GM21360 (cell line): Measurements from ENCODE around the gene MRAS.
"Not testable (repeated sequence)": the region's sequence is repeated elsewhere in the genome, so short reads cannot be mapped to it uniquely, and the experiment has no call there.

ENCODE experiments used
- ATAC-seq: cut with Tn5 transposase; IDR thresholded peaks from one replicate; pipeline ENCODE4 v1.9.1; 2021; ENCODE audit warnings: mild to moderate bottlenecking, moderate library complexity; ENCODE audit not compliant: unreplicated experiment

MRAS gene

GRCh38 chr3:138442433-138442832, 94.1 kb downstream of the MRAS start:
- ATAC-seq = no peak

- ATAC-seq = no peak
These were observed 94.7 kb downstream of the MRAS start for GRCh38 chr3:138443091-138443490.

- ATAC-seq = no peak
These were observed 95.4 kb downstream of the MRAS start for GRCh38 chr3:138443521-138444503.

- ATAC-seq = no peak
These were observed 96.9 kb downstream of the MRAS start for GRCh38 chr3:138445236-138445635.

- no peak for ATAC-seq
These were observed 97.3 kb downstream of the MRAS start for GRCh38 chr3:138445654-138446053.

GRCh38 chr3:138448631-138449030, 100.3 kb downstream of the MRAS start:
- ATAC-seq = no peak

- no peak for ATAC-seq
These were observed 101.1 kb downstream of the MRAS start for GRCh38 chr3:138449490-138449889.

- no peak for ATAC-seq
These were observed 101.8 kb downstream of the MRAS start for GRCh38 chr3:138450181-138450580.

- no peak for ATAC-seq
These were observed 102.5 kb downstream of the MRAS start for GRCh38 chr3:138450704-138451424.

GRCh38 chr3:138451595-138452162, 103.3 kb downstream of the MRAS start:
- no peak for ATAC-seq

- no peak for ATAC-seq
These were observed 104.1 kb downstream of the MRAS start for GRCh38 chr3:138452436-138452835.

GRCh38 chr3:138453940-138454339, 105.6 kb downstream of the MRAS start:
- not testable (repeated sequence) for ATAC-seq
